NOMO-1 treated with DMSO at 0.1 percent for 48 hours (cell line): Measurements from ENCODE around the gene UNC13D.
"Not testable (repeated sequence)": the region's sequence is repeated elsewhere in the genome, so short reads cannot be mapped to it uniquely, and the experiment has no call there.

Experiments used
- DNase-seq: peaks from one replicate; lab custom pipeline; 2025; ENCODE audit not compliant: unreplicated experiment; lab: John Stamatoyannopoulos, UW

The UNC13D gene

DNA sequence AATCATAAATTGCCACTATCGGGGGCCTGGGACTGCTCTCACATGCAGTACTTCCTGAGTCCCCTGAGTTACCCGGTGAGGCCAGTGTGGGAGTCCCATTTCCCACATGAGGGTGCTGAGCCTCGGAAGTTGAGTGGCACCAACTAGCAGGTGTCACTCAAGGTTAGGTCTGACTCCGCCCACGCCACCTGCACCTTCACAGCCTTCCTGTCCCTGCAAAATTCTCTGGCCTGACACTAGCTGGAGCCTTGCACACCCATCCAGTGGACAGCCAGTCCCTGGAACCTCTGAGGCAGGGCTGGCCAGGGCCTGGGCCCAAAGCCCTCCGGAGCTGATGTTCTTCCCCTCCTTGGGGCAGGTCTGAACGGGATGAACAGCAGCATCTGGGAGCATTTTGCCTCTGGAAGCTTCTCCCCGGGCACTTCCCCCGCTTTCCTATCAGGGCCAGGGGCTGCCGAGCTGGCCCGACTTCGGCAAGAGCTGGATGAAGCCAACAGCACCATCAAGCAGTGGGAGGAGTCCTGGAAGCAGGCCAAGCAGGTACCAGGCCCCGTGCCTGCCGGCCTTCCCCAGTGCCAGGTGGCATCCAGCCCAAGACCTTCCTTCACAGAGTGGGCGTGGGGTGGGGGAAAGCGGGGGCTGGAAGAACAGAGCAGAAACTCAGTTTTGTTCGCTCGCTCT is 21.9 kb downstream of the UNC13D start:
- DNase-seq = no peak

DNA sequence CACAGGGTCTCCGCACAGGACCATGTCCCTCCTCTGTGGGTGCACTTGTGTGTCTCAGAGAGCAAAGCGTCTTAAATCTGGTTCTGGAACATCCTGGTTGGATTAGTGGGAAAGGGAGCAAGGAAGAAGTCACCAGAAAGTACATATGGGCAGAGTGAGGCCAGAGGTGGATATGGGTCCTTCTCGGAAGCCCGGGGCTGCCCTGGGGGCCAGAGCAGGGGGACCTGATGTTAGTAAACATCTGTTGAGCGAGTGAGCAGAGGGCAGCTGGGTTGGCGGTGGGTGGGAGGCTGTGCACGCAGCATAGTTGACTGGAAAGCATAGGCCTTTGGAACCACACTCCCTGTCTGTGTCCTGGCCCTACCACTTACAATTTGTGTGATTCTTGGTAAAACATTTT is 22.7 kb downstream of the UNC13D start:
- DNase-seq = no peak

DNA sequence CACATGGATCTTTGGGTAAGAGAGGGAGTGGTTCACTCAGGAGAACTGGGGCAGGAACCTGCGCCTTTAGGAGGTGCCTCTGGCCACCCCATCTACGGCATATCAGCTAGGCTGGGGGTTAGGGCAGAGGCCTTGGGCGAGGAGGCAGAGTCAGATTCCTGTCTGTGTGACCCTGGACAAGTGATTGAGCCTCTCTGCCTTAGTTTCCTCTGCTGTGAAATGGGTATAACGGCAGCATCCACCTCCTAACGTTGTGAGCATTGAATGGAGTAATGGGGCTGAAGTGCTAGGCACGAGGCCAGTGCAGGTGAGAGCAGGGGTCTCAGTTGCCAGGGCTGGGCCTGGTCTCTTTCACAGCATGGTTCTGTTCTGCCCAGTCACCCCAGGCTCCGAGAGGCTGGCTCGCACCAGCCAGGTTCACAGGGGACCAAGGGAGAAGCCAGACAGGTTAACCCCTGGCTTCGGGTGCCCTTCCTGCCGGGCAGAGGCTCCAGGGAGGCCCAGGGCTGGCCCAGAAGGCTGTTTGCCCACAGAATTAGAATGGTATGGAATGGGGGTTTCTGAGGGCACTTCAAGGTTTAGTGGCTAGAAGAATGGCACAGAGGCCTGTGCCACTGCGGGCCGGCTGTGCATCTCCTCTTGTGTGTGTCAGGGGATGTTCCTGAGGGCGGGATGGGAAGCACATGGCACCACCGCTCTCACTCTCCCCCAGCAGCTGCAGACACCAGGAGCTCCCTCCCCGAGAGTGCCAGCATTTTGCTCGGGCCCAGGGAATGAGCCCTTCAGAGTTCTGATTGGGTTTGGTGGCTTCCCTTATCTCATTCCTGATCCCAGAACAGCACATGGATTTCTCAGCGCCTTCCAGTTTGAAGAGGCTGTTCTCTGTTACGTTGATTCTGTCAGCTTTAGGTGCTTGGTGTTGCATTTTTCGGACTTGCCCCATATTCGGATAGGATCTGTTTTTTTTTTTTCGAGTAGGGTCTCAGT is 23.8 kb downstream of the UNC13D start:
- DNase-seq = no peak

DNA sequence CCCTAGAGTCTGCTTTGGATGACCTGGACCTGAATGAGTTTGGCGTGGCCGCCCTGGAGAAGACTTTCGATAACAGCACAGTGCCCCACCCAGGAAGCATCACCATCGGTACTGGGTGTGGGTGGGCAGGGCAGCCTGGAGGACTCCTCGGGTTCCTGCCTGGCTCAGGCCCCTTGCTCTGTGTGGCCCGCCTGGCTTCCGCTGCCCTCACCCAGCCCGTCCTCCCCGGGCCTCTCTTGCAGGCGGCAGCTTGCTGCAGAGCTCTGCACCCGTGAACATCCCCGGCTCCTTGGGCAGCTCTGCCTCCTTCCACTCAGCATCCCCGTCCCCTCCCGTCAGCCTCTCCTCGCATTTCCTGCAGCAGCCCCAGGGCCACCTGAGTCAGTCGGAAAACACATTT is 24.5 kb downstream of the UNC13D start:
- no peak for DNase-seq

DNA sequence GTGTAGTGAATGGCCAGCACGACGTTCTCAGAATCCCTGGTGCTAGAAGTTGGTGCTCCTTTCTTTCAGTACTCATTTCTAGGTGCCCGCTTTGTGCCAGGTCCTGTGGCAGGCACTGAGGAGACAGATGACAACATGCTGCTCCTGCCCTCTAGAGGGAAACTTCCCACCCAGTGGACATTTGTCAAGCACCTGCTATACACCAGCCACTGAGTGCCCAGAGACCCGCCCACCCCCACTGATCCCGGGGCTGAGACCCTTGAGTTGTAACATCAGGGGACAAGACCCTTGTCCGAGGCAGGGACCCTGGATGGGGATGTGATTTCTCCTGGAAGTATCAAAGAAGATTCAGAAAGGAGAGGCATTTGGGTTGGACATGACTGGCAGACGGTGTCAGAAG is 25.1 kb downstream of the UNC13D start:
- no peak for DNase-seq

DNA sequence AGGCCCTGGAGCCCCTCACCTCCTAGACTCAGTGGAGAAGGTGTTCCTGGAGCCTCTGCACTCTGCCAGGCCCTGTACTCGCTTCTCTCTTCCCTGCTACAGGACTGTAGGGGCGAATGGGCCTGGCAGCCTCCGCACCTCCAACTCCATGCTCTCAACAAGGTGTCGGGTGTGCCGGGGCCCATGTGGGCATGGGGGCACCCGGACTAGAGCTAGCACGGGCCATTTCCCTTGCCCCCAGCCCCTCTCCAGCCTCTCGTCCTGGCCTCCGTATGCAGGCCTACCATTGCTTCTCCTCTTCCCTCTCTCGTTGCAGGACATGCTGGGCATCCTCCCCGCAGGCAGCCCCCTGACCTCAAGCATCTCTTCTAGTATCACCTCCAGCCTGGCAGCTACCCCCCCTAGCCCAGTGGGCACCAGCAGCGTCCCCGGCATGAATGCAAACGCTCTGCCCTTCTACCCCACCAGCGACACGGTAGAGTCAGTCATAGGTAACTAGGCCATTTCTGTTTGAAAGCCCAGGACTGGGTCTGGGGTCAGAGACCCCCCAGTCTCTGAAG is 25.8 kb downstream of the UNC13D start:
- DNase-seq = no peak

DNA sequence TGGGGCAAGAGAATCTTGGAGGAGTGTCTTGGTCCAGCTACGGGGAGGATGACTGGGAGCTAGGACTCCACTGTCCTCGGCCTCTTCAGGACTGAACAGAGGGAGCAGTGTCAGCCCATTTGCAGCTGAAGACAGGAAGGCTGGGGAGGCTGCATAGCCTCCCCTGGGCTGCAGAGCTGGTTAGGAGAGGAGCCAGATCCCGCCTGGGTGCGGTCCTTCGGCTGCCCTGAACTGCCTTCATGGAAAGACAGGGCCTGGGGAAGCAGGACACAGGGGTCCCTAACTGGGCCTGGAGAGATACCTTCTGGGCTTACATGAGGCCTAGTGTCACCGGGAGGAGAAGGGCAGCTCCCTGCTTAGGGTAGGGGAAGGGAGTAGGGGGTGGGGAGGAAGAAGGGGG is 26.6 kb downstream of the UNC13D start:
- DNase-seq = no peak

DNA sequence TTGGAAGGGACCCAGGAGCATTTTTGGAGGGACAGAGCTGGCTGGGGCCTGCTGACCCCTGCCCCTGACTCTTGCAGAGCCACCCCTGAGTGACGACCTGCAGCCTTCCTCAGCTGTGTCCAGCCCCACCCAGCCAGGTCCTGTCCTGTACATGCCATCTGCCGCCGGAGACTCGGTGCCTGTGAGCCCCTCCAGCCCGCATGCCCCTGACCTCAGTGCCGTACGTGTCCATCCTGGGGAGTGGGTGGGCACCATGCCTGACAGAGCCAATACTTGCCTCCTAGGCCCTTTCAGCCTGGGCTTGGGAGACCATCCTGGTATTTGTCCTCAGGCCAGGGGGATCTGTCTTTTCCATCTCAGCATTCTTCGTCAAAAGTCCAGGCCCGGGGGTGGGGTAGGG is 27.5 kb downstream of the UNC13D start:
- DNase-seq = no peak

DNA sequence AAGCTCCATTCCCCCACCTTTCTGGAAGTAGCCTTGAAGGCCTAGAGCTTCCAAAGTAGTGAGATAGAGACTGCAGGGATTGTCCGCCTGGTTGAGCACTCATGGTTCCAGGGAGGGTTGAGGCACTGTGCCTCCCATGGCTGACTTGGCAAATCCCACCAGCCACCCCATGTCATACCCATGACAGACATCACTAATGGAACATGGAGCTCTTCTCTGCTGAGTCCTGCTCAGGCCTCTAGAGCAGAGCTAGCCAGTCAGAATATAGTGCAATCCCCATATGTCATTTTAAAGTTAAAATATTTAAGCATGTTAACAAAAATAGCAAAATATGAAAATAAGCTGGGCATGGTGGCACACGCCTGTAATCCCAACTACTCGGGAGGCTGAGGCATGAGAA is 28.8 kb downstream of the UNC13D start:
- no peak for DNase-seq

DNA sequence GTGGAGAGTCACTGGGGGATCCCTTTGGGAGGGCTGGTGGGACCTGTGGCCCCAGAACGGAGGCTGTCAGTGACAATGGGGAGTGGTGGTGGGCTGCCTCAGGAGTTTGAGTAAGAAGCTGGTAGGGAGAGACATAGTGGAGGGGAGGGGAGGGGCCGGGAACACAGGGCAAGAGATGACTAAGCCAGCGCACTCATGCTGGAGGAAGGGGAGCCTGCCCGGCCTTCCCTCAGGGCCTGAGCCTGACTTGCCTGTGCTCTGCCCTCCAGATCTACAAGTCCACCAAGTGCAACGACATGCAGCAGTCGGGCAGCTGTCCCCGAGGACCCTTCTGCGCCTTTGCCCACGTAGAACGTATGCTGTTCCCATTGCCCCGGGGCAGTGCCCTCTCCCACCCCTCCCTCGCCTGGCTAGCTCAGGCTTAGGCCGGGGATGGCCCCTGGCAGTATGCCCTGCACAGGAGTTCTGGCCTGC is 29.3 kb downstream of the UNC13D start:
- no peak for DNase-seq

DNA sequence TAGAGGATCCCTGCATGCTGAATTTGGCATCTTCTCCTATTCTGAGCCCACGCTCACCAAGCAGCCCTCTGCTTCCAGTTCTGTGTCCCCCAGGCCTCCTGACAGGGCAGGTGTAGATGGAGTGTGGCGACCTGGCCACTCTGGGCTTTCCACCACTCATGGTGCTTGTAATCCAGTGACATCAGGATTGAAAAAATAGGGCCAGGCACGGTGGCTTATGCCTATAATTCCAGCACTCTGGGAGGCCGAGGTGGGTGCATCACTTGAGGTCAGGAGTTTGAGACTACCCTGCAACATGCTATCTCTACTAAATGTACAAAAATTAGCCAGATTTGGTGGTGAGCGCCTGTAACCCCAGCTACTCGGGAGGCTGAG is 30.2 kb downstream of the UNC13D start:
- DNase-seq = no peak

DNA sequence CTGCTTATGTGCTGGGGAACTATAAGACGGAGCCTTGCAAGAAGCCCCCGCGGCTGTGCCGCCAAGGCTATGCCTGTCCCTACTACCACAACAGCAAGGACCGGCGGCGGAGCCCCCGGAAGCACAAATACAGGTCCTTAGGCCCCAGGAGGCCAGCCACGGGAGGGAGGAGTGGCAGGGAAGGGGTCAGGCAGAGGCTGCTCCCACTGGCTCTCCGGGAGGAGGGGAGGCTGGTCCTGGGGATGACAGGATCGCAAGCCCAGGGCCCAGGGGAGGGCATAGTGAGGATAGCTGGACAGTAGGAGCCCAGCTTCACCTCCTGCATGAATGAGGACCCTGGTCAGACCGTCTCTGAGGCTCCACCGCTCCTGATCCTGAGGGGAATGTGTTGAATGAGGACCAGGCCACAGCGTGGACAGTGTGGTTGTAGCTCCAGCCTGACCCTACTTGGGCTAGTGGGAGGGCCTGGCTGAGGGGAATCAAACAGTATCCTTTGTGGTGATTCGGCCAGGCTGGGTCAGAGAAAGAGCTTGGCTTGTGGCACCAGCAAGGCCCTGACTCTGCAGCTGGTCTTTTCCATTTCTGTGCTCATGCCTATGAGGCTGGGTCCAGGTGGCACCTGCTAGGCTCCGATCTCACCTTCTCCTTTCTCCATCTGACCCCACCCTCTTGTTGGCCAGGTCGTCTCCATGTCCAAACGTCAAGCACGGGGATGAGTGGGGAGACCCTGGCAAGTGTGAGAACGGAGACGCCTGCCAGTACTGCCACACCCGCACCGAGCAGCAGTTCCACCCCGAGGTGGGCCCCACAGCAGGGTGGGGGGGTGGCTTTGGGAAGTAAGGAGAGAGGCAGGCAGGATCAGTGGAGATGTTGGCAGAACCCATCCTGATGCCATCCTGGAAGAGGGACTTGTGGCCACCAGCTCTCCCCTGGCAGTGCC is 30.9 kb downstream of the UNC13D start:
- DNase-seq = no peak

DNA sequence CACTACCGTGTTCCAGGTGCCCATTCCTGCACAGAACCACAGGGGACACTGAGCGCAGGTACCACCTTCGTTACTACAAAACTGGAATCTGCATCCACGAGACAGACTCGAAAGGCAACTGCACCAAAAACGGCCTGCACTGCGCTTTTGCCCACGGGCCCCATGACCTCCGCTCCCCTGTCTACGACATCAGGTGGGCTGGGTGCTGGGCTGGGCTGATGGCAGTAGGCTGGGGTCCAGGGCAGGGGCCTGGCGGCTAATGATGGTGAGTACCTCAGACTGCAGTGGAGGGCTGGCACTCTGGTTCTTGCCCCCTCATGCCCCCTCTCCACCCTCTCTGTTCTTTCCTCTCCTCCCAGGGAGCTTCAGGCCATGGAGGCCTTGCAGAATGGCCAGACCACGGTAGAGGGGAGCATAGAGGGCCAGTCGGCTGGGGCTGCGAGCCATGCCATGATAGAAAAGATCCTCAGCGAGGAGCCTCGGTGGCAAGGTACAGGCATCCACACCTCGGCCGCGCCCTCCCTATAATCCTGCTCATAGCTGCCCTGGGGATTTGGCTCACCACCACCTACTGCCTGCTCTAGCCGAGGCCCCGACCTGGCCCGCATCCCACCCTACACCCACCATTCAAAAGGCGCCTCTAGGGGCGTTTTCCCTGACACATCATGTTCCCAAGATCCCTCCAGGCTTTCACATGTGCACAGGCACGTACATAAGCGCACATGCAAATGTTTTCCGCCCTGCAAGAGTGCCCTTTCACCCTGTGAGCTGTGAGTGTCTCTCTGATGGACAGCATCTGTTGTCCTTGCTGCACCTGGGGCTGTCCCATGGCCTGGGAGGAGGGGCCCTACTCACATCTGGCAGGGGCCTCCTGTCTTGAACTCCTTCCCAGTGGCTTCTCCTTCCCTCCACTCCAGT is 31.8 kb downstream of the UNC13D start:
- no peak for DNase-seq

DNA sequence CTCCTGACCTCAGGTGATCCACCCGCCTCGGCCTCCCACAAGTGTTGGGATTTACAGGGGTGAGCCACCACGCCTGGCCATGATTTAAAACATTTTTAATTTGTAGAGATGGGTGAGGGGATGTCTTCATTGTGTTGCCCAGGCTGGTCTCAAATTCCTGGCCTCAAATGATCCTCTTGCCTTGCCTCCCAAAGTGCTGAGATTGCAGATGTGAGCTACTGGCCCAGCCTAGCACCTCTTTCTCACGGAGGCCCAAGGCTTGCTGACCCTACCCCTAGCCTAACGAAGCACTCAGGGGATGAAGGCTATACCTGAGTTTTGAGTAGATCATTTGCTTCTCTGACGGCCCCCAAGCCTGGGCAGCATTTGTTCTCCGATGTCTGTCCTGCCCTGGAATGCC is 33.0 kb downstream of the UNC13D start:
- DNase-seq = no peak

DNA sequence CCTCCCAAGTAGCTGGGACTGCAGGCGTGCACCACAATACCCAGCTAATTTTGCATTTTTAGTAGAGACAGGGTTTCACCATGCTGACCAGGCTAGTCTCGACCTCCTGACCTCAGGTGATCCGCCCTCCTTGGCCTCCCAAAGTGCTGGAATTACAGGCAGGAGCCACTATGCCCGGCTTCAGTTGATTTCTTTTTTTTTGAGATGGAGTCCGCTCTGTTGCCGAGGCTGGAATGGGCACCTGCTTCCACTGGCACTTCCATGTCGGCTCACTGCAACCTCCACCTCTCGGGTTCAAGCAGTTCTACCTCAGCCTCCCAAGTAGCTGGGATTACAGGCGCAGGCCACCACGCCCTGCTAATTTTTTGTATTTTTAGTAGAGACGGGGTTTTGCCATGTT is 33.4 kb downstream of the UNC13D start:
- DNase-seq = not testable (repeated sequence)

DNA sequence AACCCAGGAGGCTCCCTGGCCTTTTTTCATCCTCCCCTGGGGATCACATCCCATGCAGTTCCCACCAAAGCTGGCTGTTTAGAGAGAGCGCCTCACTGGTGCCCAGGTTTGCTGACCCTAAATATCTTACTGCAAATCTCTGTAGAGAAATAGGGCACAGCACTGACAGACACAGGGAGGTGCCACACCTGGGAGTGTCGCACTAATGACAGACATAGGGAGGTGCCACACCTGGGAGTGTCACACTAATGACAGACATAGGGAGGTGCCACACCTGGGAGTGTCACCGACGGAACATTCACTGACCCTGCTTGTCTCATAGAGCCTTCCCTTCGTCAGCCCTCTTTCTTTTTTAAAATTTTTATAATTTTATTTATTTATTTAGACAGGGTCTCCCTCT is 34.0 kb downstream of the UNC13D start:
- no peak for DNase-seq

DNA sequence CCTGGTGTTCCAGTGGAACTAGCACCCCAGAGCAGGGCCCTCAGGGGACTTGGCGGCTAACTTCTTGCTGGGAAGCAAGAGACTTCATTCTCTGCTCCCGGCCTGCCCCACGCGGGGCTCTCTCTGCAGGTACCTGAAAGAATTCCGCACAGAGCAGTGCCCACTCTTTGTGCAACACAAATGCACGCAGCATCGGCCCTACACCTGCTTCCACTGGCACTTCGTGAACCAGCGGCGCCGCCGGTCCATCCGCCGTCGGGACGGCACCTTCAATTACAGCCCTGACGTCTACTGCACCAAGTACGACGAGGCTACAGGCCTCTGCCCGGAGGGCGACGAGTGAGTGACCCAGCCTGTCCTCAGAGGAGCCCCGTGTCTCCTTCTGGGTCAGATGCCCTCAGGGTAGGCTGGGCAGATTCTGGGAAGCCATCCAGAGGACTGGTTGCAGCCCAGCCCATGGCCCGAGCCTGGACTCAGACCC is 34.5 kb downstream of the UNC13D start:
- DNase-seq = no peak

DNA sequence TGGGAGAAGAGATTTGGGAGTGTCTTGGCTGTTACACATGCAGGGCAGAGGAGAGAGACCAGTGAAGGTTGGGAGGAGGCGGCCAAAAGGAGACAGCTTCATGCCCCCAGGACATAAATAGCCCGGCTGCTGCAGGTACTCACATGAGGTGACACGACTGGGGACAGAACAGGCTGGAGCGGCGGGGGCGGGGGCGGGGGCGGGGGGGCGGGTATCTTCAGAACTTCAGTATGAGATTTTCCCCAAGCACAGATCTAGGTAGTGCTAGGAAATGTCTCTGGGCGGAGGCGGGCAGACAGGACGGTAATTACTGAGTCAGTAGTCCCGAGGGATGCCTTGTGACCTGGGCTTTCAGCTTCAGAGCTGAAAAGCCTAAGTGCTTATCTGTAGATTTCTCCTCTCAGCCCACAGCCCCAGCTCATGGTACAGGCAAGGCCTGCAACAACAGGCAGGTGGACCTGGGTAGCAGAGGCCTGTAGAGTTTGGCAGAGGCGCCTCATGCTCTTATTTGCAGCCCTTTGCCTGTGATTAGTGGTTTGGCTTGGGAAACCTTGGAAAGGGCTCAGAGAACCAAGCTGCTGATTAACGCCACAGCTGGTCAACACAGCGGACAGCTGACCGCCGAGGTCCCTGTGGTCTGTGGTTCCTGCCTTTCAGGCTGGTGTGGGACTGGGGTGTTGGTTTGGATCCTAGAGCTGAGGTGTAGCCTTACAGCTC is 35.1 kb downstream of the UNC13D start:
- no peak for DNase-seq

DNA sequence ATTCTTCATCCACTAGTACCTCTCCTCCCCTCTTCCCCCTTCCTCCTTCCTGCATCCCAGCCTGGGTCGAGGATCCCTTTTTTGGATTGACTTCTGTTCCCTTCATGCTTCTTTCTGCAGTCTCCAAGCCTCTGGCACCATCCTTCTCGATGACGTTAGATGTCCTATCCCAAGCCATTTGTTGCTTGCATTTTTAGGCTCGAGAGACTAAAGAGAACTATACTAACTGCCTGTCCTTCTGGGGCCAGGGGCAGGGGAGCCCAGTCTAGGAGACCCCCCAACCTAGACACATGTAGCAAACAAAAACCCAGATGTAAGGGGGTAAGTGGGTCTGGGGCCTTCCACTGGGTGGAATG is 35.7 kb downstream of the UNC13D start:
- no peak for DNase-seq
